ENCODE measurements around the gene ARID5A.

GRCh38 chr2:96530474-96531357, 5.8 kb upstream of the ARID5A start:
- TF ChIP-seq POLR2A (IDR thresholded peaks at IDR 0.05) (no peak), CTCF (IDR thresholded peaks at IDR 0.05) (no peak)
